GM18507 (cell line): ENCODE data around the gene C17orf67.

Experiments used
- DNase-seq: peaks from one replicate; pipeline ENCODE4 v3.0.0; 2011; ENCODE audit warnings: low read depth; ENCODE audit not compliant: insufficient read length; ENCODE audit errors: extremely low spot score
- FAIRE-seq: peaks from 2 replicates; lab custom pipeline; 2011; peaks lifted over from hg19 to GRCh38; lab: Jason Lieb, UNC

C17orf67 gene

DNA sequence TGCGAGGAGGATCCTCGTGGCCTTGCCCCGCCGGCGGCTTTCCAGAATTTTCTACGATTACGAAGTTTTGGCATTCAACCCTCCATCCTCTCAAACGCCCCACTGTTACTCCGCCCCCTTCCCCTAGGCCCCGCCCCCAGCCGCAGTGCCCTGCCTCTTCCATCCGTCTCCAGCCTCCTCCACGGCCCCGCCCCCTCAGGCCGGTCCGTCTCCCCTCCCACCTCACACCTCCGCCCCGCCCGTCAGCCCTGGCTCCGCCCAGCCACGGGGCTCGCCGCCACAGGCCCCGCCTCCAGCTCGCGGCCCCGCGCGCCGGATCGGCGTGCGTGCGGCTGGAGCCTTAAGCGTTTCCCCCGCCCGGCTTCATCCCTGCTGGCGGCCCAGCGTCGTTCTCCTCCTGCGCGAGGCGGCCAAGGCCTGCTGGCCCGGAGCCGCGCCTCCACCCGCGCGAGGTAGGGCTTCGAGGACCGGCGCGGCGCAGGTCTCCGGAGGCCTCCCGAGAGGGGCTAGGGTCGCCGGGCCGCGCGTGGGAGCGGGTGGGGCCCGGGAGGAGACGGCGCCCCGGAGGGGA lies at the start of gene C17orf67, which contains the start of gene DGKE:
Gene C17orf67 (minus strand): TSS at position 112 of the 571 bp plus-strand sequence. CDS start 18,110 bp downstream, outside the sequence.
Gene DGKE (plus strand): TSS at position 343 of the 571 bp plus-strand sequence. CDS start 645 bp downstream, outside the sequence.
- DNase-seq (peak; percentile 95), FAIRE-seq (peak; percentile 93)

DNA sequence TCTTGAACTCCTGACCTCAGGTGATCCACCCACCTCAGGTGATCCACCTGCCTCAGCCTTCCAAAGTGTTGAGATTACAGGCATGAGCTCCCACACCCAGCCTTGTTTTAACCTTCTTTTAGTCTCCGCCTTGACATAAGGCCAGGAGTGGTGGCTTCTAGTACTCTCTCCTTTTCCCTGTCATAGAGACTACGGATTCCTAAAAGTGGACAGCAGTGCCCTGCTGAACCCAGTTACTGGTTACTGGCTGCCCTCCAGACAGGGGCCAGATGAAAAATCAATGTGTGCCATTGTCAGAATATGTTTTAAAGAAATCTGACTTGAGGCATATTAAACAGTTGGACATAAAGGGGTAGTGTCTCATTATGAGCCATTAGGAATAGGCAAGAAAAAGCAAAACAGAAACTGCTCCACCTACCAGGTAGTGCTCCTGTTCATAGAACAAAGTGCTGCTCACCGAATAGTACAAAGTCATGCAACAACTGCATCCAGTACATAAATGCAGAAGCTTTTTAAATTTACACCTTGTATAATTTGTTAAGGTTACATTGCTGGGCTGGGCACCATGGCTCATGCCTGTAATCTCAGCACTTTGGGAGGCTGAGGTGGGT lies 48.1 kb upstream of the C17orf67 start:
- DNase-seq, result no peak
- no peak for FAIRE-seq

DNA sequence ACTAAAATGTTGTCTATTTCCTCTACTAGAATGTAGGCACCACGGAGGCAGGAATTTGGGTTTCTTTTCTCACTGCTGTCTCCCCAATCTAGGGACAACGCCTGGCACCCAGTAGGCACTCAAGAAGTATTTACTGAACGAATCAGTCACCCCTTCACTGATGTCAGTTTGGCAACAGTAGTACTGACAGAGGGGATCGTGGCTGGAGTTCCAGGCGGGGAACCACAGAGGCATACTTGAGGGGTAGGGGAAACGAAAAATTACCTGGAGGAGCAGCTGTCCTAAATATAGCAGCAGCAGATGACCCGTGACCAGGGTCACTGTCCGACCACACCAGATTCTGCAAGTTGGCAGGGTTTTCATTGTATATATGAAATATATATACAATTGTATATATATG lies 46.9 kb upstream of the C17orf67 start:
- no peak for DNase-seq
- FAIRE-seq, result no peak

GRCh38 chr17:56880133-56880532 lies 46.4 kb upstream of the C17orf67 start:
- DNase-seq, result no peak
- FAIRE-seq, result no peak

DNA sequence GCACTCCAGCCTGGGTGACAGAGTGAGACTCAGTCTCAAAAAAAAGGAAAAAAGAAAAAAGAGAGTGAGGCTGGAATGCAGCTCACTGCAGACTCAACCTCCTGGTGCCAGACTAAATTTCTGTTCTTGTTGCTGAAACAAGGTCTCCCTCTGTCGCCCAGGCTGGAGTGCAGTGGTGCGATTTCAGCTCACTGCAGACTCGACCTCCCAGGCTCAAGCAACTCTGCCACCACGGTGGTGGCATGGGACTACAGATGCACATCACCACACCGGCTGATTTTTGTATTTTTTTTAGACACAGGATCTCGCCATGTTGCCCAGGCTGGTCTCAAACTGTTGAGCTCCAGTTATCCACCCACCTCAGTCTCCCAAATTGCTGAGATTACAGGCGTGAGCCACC lies 45.6 kb upstream of the C17orf67 start:
- FAIRE-seq (no peak), DNase-seq (no peak)

DNA sequence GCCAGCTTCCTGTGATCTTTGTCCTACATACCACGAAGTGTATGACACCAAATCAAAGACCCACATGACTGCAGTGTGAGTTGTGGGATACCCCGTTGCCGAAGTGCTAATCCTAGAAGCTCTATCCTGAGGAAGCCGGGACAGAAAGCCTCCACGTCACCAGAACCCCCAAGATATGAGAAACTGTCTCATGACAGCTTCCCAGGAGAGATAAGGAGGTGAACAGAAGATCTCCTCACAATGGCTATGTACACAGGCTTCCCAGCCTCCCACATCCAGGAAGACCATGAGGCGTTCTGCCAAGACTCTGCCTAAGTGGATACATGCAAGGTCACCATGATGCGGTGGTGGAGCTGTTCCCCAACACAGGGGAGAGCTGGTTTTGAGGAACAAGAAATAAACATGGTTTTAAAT lies 43.1 kb upstream of the C17orf67 start:
- FAIRE-seq (no peak), DNase-seq (no peak)

DNA sequence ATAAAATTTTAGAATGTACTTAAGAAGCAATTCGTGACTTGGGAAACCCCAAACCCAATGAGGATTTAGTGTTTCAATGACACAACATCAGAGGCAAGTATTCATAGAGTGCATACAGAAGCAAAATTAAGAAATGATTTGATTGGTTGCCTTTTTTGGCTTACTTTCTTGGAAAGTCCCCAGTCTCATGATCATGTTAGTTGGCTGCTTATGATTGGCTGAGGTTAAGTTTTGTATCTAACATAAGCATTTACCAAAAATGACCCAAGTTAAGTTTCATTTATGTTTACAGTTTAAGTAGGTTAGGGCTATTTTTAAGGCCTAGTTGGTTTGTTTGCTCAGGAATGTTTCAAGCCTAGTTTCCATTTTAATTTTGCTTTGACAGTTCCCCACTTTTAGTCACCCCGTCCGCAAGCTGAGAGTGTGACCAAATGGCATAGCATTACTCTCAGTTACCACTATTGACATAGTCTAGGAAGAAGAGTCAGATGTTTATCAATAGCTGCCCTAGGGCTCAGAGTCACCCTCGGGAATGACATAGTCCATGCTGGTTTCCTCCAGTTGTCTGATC lies 36.4 kb upstream of the C17orf67 start:
- DNase-seq (no peak), FAIRE-seq (peak; percentile 15)

DNA sequence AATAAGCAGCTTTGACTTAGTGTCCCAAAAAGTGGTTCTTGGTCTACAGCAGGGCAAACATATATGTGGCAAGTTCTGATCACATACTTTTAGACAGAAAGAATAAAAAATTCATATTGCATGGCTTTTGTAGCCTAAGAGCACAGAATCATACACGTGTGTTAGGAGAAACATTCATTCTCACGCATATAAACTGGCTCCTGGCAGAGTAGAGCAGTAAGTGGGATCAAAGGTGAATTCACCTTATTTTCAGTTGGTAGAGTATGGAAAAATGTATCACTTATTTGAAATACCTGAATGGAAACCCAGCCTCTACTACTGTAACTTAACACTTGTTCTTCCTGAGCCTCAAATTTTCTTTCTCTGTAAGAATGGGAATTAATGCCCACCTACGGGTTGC lies 35.0 kb upstream of the C17orf67 start:
- no peak for DNase-seq
- no peak for FAIRE-seq

DNA sequence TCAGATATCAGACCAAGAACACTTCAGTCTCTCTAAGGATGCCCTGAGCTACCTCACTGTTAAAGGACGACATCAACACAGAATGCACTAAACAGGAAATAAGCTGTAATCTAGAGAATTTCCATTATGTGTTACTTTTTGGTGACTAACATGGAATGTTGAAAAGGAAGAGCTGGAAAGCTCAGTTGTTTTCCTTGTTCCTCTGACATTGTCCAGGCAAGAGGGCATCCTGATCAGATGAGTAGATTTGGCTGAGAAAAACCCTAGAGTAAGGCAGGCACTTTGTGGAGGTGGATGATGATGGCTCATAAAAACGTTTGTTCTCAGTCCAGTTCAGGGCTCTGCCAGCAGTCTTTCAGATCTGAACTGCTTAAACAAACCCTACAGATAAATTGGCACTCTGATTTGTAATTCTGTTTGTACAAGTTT lies 34.2 kb upstream of the C17orf67 start:
- FAIRE-seq, result no peak
- no peak for DNase-seq

- no peak for FAIRE-seq
- DNase-seq, result no peak
Observed at GRCh38 chr17:56866496-56866895, 32.8 kb upstream of the C17orf67 start.

DNA sequence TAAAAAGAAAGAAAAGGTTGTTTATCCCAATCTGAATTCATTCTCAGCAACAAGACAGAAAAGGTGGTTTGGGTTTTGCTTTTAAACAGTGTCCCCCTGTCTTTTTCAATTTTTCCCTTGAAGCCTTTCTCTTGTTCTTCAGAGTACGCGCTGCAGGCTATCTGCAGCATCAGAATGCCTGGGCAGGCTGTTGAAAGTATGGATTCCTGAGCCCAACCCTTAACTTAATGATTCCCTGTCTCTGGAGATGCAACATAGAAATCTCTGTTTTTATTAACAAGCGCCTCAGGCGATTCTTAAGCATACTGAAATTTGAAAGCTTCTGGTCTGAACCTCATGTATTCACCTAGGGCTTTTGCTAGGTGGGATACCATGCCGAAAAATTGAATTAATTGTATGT lies 32.4 kb upstream of the C17orf67 start:
- DNase-seq (no peak), FAIRE-seq (no peak)

DNA sequence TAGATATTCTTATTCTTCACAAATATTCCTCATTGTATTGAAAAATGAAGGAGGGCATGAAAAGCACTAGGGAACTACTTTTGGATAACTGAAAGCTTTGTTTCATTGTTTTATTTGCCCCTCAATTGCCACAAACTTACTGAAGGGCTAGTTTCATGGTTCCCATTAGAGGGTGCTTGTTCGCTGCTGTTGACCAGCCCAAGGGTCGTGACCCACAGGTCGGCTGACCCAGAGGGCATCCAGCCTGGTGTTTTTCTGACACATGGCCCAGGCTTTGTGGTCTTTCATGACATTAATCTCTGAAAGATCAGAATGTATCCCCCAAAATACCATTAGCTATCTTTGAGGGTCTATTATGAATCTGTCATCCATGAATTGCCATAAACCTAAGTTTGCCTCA lies 30.3 kb upstream of the C17orf67 start:
- no peak for DNase-seq
- no peak for FAIRE-seq

DNA sequence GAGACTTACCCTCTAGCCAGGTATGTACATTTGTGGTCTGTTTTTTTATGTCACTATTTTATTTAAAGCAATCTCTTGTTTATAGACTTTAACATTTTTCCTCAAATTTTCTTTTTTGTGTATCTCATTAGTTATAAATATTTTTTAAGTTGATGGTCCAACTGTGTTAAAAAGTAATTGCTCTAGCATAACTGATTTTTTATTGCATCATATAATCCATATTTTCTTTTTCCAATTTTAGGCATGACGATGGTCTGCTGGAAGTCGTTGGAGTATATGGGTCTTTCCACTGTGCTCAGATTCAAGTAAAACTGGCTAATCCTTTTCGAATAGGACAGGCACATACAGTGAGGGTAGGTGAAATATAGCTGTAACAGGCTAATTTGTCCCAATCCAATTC lies 28.2 kb upstream of the C17orf67 start:
- FAIRE-seq, result no peak

DNA sequence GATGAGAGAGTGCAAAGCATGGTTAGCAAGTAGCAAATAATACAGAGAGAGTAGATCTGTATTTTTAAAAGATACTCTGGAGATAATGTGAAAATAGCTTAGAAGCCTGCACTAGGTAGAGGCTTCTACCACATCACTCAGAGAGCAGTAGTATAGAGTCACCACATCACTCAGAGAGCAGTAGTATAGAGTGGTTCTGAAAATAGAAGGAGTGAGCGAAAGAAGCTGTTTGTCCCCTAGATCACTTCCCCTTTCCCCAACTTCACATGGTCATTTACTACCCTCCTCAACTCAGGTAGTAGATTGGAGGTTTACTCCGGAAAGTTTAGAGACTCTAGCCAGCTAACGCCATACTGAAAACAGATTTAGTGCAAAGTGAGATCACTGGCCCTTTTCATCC lies 17.3 kb upstream of the C17orf67 start:
- FAIRE-seq, result no peak
- DNase-seq, result no peak

More for the DNA sequence above, 28.2 kb upstream of the C17orf67 start:
- DNase-seq, result no peak

DNA sequence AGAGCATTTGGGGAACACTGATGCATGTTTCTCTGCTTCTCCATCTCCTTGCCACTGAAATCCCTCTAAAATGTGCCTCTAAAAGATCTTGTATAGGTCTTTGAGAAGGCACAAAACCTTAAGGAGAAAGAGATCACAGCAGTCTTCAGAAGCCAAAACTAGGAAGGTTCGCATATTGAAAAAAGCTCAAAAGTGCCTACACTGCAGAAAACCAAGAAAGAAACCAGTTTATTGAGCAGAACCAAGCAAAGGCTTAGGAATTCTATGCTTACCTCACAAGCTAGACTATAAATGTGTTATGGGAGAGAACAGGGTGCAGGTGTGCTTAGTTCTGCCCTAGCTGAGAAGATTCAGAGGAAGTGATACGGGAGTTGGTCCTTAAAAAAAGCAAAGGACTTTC lies 16.9 kb upstream of the C17orf67 start:
- DNase-seq (no peak), FAIRE-seq (no peak)

- no peak for FAIRE-seq
- no peak for DNase-seq
Observed at GRCh38 chr17:56849131-56849530, 15.4 kb upstream of the C17orf67 start.

DNA sequence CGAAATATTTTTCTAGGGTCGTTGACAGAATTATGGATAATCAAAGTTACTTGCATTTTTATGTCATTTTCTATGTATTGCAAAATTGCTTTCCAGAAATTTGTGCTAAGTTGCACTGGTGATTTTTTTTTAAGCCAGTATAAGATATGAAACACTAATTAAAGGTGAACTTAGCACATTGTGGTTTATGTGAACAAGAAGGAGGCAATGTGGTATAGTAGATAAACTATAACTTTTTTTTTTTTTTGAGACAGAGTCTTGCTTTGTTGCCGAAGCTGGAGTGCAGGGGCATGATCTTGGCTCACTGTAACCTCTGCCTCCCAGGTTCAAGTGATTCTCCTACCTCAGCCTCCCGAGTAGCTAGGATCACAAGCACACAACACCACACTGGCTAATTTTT lies 13.4 kb upstream of the C17orf67 start:
- DNase-seq (no peak), FAIRE-seq (no peak)

DNA sequence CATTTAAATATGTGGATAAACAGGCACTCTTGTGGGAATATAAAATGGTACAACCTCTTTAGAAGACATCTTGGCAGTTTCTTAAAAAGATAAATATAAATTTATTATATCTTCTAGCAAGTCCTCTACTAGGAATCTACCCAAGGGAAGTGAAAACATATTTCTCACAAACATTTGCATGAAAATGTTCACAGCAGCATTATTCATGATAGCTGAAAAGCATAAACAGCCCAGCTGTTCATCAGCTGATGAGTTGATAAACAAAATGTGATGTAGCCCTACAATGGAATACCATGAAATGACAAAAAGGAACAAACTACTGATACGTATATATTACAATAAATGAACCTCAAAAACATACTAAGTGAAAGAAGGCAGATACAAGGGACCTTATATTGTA lies 12.2 kb upstream of the C17orf67 start:
- DNase-seq (no peak), FAIRE-seq (peak; percentile 44)

DNA sequence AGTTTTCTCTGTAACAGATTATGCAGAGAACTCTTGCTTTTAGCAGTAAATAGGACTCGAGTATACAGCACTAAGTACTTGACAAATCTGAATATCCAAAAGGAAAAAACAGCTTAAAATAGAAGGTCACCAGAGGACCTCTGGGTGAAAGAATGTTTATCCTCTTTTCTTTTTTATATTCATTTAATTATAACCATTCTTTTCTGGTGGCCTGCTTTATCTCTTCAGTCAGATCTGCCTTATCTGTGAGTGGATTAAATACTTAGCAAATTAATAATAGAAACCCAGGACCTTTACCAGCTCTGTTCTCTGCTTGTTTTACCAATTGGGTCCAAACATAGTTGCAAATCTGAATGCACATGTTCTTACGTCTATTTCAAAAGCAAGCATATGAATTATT lies 8.9 kb upstream of the C17orf67 start:
- no peak for FAIRE-seq

GRCh38 chr17:56838687-56839086 lies 5.0 kb upstream of the C17orf67 start:
- DNase-seq (no peak), FAIRE-seq (no peak)

More for the DNA sequence above, 8.9 kb upstream of the C17orf67 start:
- DNase-seq, result no peak

GRCh38 chr17:56835264-56835585 lies 1.5 kb upstream of the C17orf67 start:
- FAIRE-seq (no peak), DNase-seq (no peak)
